CD1c-positive myeloid dendritic cell (primary cell): Measurements from ENCODE around the gene KIAA1191.

Experiments
- DNase-seq: peaks from one replicate; pipeline ENCODE4 v3.0.0-alpha.2; 2016; ENCODE audit errors: extremely low spot score

The KIAA1191 gene

DNA sequence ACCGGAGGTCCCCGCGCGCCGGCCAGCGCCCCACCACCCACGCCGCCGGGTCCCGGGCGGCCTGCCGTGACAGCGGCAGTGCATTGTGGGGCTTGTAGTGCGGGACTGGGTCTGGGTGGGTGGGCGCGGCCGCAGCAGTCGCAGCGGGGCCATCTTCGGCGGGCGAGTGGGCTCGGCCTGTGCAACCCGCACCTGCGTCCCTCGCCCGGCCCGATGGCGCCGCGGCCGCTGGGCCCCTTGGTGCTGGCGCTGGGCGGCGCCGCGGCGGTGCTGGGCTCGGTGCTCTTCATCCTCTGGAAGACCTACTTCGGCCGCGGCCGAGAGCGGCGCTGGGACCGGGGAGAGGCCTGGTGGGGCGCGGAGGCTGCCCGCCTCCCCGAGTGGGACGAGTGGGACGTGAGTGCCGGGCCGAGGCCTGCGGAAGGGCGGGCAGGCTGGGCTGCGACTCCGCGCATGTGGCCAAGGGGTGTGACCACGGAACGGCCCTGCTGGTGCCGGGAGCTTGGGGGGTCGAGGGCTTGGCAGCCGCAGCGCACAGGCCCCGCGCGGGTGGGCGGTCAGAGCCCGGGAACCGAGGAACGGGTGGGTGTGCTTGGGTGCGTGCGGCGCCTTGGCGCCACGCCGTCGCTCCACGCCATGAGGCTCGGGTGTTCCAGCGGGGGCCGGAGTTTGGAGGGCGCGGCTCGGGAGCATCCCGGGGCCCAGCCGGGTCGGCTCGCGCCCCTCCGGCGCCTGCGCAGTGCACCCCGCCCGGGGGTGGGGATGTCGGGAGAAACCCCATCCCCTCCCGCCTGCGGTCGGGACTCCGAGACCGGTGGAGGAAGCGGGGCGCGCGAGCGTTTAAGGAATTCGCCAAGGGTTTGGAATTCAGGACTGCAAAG is 4.0 kb upstream of the KIAA1191 start, which contains the start of gene ARL10:
TSS of gene ARL10 (plus strand) at position 137 of the 881 bp plus-strand sequence. CDS start at position 214, 77 bp downstream.
- DNase-seq: peak; percentile 54

DNA sequence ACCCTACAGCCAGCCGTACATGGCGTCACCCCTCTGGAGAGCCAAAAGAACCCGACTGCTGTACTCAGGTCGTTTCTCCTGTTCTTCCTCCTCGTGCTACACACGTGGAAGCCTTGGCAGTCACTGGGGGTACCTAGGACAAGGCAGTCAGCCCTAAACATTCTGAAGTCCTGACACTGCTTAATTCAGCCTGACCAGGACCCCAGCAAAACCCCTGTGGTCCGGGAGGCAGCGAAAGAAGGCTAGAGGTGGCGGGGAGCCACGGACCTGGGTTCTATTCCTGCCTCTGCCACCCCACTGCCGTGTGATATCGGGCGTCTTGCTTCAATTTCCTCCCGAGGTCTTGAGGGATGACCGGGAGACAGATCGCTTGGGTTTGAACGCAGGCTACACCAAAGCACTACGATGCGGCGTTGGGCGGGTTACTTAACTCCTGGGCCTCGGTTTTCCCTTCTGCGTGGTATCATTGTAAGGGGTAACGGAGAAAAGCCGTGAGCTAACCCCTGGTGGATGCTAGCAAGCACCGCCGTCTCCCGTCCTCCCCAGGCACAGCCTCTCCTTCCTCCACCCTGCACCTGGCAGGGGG is 3.3 kb upstream of the KIAA1191 start:
- no peak for DNase-seq

DNA sequence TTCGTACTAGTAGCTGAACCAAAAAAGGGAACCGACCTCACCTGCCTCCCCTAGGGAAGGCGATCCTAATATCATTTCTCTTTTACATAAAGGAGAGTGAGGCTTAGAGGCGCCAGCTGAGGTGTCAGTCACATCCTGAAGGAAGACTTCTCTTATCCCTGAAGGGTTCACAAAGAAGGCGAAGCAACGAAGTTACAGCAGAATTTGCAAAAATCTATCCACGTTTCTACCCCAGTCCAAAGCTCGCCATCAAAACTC is 598 bp upstream of the KIAA1191 start:
- no peak for DNase-seq

DNA sequence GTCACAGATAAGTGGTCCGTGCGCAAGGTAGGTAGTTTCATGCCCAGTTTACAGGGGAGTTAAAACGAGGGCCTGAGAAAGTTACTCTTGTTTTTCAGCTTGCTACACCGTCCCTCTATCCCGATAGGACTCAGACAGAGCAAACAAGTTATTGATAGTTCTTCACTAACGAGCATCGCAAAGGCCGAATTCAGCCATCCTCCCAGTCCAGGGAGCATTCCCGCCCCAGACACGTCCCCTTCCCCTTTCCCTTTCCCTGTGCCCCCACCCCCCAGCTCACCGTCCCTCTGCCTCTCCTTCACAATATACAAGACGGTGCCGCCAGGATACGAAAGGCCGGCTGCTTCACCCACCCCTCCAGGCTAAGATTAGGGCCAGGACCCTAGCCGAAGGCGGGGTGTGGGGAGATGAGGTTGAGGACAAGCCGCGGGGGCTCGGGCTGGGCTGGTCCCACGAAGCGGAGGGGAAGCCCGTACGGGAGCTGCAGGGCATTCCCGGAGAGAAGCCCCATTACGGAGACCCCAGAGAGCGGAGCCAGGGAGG is 599 bp downstream of the KIAA1191 start:
- DNase-seq: peak; percentile 6

DNA sequence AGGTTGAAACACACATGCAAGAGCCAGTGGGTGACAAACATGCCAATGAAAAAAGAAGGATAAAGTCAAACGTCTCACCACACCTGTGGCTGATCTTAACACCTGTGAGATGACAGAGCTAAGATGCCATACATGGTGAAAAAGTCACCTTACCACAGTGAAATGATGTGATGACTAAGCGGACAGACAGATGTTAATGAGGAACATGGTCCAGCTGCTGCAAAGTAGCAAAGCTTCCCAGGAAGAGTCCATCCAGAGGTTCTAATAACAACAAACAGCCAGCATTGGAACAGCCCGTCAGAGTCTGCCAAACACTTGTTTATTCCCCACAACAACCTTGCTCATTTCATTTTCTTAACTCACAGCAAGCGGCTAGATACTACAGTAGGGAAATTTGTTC is 1.9 kb downstream of the KIAA1191 start:
- no peak for DNase-seq

DNA sequence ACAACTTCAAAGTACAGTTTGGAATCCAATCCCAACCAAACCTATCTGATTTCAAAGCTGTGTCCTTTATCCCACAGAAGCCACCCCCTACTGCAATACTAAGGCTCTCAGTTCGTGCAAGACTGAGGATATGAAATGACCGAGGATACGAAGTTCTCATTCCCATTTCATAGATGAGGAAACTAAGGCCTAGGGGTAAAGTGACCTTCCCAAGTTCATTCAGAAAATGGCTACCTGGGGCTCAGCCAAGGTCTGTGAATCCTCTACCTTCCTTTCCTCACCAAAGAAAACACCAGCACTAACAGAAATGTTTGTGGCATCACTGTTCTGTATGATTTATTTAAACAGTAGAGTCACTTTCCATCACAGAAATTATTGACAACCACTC is 5.4 kb downstream of the KIAA1191 start:
- no peak for DNase-seq

DNA sequence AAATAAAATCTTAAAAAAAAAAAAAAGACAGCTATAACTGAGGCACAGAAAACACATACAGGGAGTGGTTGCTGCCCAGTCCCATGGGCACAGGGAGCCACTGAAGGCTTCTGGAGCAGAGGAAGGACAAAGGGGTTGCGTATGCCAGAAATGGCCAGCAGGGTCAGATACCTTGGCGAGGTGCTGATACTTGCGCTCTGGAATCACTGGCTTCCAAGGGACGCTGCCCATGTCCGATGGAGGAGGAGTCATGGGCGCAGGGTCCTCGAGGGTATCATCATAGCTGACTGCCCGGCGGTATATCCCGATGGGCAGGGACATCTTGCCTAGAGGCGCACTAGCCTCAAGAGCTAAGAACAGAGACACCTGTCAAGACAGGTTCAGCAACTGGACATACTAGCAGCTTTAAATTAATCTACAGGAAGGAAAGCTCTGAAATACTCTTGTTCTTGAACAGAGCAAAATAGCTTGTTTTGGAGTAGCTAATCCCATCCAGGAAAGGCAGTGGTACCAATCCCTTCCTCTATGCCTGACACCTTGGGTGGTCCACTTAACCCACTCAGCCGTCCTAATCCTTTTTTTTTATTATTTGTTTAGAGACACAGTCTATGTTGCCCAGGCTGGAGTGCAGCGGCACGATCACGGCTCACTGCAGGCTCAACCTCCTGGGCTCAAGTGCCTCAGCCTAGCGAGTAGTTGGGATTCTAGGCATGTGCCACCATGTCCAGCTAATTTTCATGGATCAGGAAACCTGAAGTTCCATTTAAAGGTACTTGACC is 6.0 kb downstream of the KIAA1191 start:
- no peak for DNase-seq

DNA sequence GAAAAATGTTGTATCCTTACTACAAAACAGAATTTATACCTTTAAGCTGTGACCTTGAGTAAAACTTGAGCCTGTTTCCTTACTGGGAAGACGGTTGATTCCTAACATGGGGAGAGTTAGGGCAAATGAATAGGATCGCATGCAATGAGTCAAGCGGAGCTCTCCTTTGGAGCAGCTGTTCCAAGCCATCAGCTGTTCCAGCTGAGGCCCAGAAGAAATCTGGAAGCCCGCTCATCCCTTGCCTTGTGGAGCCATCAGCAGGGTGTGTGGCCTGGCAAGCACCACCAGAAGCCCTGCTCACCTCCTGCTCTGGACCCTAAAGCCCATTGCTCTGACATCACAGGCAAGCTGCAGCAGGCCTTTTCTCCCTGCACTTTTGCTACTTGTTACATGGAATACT is 8.0 kb downstream of the KIAA1191 start:
- no peak for DNase-seq

DNA sequence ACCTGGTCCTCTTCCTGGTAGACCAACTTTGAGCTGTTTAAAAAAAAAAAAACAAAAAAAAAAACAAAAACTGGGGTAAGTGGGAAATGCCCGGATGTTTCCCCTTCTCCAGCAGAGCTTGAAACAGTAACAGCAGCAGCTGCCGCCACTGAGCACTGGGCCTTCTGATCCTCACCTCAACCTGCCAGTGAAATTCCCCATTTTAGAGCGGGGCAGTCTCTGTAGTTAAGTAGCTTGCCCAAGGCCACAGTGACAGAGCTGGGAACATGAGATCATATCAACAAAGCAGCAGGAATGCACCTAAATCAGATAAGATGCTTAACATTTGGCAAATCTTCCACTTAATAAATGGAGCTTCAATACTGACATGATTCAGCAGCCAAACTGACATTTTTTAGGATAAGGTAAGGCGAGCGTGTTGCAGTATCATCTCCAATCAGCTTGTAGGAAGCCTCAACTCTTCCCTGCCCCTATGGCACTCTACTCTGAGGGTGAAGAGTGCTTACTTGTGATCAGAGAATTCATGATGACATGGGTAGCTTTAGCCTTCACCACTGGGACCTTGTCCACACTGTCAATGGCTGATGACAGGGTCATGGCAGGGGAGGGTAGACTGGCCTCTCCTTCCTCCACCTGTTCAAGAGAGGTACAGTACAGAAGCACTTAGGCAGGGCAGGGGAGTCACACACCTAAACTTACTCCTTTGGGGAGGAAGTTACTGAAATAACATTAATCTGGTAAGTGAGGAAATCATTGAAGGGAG is 9.3 kb downstream of the KIAA1191 start:
- DNase-seq: no peak

DNA sequence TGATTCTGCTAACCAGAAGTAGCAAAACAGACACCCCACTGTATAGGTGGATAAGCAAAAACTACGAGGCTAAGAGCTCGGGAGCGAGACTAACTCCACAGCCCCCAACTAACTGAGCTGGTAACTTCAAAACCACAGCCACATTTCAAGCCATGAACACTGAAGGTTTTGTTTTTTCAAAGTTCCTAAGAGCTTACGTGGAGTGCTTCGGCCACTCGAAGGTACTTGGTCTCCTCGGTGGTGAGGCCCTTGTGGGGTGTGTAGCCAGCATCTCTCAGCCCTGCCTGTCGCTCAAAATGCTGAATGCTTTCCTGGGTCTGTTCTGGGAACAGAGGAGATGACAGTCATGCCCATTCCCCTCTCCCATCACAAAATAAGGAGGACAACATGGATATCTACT is 11.1 kb downstream of the KIAA1191 start:
- no peak for DNase-seq

DNA sequence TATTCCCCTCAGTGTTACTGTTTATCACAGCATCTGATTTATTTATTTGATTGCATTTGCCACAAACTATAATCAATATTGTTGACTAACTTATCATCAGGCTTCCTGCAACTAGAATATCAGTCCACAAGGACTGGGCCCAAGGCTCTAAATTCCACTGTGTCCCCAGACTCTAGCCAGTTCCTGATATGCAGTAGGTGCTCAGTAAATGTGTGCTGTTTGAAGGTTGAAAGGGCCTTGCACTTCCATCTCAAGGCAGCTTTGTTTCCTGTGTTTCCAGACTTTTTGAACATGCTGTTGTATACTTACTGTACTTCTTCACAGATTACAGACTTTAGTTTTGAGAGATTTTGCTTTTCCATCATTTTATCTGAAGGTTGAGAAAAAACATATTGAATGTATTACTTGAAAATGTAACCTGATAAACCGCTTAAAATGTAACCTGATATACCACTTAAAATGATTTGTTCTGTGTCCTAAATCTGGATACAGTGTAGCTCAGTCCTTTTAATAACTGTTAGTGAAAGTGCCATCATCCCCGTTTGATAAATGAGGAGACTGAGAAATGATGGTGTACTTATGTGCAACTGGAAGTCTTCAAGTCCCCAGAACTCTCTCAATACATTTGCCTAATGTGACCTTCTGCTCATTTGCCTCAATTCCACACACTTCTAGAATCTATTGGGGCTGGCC is 18.7 kb downstream of the KIAA1191 start:
- no peak for DNase-seq

DNA sequence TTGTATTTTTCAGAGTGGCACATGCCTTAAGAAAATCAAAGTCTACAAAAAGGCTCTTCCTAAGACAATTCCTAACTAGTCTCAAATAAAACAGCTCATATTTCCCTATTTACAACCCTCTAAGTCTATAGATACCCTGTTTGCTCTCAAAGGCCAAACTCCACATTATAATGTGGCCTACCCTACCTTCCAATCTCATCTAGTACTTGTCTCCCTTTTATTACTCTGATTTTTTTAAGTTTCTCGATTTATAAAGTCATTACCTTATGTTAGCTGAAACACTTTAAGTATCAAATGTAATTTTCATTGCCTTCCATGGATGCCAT is 19.4 kb downstream of the KIAA1191 start:
- DNase-seq: no peak

DNA sequence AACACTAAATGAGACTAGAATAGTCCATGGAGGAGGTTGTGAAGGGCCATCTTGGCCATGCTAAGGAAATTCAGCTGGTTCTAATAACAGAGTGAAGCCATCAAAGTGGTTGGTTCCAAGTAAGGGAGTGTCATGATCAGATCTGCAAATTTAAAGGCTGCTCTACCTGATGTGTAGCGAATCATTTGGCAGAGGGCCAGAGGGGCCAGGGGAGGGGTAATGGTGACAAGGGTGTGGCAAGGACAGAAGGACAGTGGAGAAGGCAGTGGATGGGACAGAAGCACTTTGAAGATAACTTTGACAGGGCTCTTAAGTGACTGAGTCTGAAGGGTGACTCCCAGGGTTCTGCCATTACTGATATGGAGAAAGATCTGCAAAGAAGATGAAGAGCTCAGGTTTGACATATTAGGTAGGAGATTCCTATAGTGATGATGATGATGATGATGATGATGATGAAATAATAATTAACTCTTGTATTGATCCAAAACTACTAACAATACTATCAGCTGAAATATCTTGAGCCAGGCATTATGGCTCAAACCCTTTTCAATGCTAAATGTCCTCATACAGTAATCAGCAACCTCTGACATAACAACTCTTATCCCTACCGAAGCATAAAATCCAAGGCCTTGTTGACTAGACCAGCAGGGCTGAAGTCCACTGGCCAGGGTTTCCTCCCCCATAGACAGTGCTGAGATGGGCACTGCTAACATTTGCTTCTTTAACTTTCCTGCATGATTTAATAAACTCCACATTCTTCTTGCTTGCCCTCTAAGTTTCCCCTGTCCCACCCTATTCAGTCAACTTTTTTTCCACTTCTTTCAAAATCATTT is 20.0 kb downstream of the KIAA1191 start:
- no peak for DNase-seq

DNA sequence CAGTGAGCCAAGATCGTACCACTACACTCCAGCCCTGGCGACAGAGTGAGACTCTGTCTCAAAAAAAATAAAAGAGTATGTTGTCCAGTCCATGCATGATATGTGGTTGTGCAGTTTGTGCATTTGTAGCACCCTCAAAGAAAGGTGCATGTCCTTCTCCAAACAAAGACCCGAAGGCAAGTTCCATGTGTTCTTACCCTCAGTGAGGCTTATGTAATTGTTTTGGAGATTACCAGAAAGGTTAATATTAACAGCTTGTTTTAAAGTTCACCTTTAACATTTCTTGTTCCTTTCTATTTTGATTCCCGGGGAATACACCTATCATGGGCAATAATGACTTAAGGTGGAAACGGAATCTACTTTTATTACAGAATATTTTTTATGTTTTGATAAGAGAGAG is 22.3 kb downstream of the KIAA1191 start:
- DNase-seq: no peak

DNA sequence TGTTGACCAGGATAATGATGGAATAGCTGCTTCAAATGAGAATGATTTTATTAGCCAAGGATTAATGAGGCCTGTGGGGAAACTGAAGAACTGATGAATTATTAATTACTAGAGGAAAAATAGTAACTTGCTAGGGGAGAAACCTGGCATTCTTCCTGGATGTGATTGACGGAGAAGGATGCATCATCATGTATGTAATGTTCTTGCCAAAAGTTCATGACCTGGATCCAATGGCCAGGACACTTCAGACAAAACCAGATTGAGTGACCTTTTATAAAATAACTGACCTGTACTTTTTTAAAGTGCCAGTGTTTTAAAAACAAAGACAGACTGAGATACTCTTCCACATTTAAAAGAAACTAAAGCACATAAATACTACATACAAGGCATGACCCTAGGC is 23.7 kb downstream of the KIAA1191 start:
- no peak for DNase-seq

DNA sequence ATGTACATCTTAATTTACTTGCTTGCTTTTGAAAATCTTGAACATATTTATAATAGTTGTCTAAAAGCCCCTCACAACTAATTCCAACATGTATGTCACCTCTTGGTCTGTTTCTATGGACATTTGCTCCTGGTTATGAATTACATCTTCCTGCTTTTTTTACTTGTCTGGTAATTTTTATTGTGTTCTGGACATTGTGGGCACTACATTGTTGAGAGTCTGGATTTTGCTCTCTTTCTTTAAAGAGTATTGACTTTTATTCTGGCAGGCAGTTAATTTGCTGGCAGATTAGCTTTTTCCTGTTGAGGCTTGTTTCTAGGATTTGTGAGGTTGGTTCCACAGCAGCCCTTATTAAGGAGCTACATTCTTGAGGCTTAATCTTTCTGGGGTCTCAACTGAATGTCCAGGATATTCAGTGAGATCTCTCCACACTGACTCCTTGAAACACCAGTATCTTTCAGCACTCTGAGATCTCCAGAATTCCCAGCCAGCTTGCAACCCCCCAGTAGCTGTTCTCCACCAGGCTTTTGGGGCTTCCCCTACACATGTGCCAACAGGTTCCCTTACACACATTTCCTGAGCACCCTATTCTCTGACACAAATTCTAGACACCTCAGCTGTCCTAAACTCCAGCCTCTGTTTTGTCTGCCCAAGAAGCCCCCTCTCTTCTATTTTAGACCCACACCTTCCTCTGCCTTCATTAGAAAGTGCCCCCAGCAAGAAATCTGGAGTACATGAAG is 27.4 kb downstream of the KIAA1191 start:
- no peak for DNase-seq

DNA sequence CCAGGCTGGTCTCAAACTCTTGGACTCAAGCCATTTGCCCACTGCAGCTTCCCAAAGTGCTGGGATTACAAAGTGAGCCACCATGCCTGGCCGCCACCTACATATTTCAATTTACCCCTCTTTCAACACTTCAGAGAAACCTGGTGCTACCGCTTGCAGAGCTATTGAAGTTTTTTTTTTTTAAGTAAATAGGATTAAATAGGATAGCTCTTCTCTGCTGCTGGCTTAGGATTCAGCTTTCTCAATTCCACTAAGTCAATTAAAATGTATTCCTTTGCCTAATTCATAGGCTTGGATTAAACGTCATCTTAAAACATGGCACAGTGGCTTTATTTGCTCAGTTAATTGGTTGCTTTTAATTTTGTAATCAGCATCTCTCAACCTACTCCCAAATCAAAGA is 41.0 kb downstream of the KIAA1191 start:
- no peak for DNase-seq

DNA sequence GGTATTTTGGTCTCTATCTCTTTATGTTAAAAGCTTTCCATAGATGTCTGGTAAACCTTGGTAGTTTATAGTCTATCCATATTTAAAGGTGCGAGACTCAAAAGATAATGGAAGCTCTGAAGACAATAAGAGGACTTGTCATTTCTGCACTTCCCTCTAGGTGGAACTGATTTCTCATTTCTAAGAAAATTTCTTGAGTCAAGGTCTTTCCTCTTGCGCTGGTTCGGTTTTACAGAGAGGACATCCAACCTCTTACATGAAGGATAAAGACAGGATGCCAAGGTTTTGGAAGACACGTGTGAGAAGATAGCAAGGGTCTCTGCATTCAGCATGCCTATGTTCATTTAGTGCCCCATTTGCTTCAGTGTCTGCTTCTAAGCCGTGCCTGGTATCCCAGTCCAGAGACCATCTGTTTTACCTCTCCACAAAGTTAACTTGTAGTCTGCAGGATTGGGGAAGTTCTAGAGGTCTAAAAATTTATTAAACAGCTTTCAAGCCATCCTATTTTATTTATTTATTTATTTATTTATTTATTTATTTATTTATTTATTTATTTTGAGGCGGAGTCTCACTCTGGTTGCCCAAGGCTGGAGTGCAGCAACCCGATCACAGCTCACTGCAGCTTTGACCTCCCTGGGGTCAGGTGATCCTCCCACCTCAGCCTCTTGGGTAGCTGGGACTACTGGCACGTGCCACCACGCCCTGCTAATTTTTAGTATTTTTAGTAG is 41.6 kb downstream of the KIAA1191 start:
- DNase-seq: no peak
